Measurements from ENCODE around the gene LSR.

- TF ChIP-seq EP300 (IDR thresholded peaks at IDR 0.05; ENCODE audit: borderline replicate concordance) (no peak), USF1 (IDR thresholded peaks at IDR 0.05) (no peak), EGR1 (IDR thresholded peaks at IDR 0.05) (no peak), RAD21 (IDR thresholded peaks at IDR 0.05; ENCODE audit: low read depth) (no peak), MAX (IDR thresholded peaks at IDR 0.05) (no peak)
Observed at GRCh38 chr19:35294859-35295791, 46.3 kb downstream of the LSR start.
